Epithelial cell of proximal tubule (primary cell): ENCODE measurements around the gene SLC12A8. TPM values are rescaled to one million over a fixed set of nuclear protein-coding genes. Genes with fewer than 3 reads are reported as not detected.

Experiments used
- DNase-seq: peaks from one replicate; pipeline ENCODE4 v3.0.0-alpha.2; 2011; ENCODE audit warnings: low read depth
- H3K4me3 ChIP-seq: 2 replicates; pipeline ENCODE4 v1.5.1; 2011; ENCODE audit warnings: low read depth, mild to moderate bottlenecking, low read length
- total RNA-seq: library from RNA; depleted of rRNA; stranded (reverse); fragments of >200 nt; gene quantifications from 2 replicates; pipeline ENCODE4 v1.2.3, GENCODE V29; 2015
- TF ChIP-seq, protein P1 (sequence below): conservative IDR thresholded peaks from 2 replicates; pipeline ENCODE4 v1.5.1; 2012; ENCODE audit warnings: low read depth, mild to moderate bottlenecking, low read length

Gene SLC12A8
- total RNA-seq, 1 donor from 2014 or later = 17.9 TPM

DNA sequence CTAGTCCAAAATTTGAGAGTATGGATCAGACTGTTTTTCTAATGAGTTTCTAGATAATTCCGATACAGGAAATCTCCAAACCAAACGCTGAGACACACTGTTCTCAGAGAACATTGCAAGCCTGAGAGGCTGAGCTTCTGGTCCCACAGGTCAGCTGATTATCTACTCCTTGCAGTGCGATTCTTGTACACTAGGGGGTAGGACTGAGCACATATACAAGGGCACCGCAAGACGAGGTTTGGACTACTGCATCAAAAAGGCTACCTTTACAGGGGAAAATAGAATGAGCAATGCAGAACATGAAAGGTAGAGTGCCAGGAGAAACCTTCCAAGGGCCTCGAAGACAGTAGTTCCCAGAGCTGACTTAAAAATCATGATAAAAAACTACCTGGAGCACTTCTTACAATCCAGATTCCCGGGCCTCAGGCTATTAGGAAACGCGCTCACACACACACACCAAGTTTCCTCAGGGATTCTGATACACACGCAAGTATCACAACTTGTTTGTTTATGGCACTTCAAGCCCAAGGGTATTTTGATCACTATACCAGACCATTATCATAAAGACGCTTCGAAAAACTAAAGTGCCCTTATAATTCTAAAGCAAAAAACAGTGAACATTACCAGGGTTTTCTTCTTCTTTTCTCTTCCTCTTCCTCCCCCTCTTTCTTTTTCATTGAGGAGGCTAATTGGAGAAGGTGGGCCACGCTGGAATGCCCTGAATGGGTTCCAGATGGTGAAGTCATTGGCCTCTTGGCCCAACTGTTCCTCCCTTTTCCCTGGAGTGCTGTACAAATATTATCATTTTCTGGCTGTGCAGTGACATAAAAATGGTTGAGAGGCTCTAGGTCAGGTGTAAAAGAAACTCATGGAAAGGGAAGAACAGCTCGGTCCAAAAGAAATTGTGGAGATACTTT, 61.8 kb downstream of the SLC12A8 start:
- TF ChIP-seq, protein P1, sequence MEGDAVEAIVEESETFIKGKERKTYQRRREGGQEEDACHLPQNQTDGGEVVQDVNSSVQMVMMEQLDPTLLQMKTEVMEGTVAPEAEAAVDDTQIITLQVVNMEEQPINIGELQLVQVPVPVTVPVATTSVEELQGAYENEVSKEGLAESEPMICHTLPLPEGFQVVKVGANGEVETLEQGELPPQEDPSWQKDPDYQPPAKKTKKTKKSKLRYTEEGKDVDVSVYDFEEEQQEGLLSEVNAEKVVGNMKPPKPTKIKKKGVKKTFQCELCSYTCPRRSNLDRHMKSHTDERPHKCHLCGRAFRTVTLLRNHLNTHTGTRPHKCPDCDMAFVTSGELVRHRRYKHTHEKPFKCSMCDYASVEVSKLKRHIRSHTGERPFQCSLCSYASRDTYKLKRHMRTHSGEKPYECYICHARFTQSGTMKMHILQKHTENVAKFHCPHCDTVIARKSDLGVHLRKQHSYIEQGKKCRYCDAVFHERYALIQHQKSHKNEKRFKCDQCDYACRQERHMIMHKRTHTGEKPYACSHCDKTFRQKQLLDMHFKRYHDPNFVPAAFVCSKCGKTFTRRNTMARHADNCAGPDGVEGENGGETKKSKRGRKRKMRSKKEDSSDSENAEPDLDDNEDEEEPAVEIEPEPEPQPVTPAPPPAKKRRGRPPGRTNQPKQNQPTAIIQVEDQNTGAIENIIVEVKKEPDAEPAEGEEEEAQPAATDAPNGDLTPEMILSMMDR = peak; percentile 74
- H3K4me3 ChIP-seq = no peak overlapping the region
- no peak for DNase-seq

DNA sequence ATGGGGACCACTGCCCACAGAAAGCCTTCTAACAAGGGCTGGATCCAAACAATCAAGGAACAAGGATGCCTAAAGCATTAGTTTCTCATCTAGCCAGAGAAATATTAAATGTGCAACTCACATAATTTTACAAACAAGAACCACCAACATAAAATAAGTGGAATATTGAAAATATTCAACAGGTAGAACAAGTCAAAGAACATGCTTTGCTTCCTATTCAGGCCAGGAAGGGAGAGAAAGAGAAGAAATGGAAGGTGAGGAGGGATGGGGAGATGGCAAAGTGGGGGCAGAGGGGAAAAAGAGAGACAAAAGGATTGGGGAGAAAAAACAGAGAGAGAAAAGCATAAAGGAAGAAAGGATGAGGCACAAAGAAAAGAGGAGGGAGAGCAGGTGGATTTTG, 63.1 kb downstream of the SLC12A8 start:
- H3K4me3 ChIP-seq = no peak overlapping the region
- DNase-seq = no peak
- TF ChIP-seq, protein P1 = no peak

DNA sequence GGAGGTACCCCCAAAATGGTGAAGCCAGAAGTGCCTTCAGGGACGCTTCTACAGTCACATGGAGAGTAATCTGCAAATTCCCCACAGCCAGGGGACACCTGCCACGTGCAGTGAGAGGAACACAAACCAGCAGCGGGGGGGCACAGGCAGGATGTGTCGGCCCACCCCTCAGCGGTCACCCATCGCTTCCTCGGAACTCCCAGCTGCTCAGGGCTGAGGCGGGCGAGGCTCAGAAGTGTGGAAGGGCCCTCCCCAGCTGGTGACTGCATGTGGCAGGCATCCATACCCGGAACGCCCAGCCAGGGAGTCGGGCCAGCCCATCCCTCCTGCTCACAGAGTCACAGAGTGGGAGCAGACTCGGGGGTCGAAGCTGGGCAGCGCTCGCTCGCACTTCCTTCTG, 63.7 kb downstream of the SLC12A8 start:
- no peak overlapping the region for H3K4me3 ChIP-seq
- TF ChIP-seq, protein P1 = no peak
- no peak for DNase-seq

DNA sequence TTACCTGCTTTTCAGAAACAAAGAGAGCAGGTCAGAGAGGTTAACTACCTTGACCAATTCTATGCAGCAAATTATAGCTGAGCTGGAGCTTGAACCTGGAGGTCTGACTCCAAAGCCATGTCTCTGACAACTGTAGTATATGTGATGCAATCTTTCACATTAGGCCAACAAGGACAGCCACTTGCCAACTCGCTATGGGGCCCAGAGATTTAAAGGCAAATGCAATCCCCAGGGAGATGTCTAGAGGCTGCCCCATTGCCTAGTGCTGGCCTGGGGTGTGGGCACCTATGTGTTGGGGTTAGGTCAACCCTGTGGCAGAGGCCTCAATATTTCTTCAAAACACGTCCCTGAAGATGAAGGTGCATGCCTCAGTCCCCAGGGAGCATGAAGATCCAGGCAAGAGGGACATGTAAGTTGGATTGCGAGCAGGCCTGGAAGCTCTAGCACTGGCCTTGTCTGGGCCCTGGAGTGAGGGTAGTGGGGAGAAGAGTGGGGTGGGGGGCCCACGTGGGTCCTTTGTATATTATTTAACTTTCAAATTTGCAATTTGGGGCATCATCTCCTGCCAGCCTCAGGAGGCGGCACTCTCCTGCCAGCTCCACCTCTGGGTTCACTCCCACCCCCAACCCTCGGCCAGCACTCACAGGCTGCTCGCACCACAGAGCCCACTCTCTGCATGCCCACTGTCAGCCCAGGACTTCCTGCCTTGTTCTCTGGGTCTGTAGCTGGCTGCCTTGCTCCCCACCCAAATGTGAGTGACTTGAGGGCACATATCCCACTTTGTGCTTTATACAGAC, 64.3 kb downstream of the SLC12A8 start:
- H3K4me3 ChIP-seq = no peak overlapping the region
- no peak for DNase-seq
- TF ChIP-seq, protein P1 = no peak

DNA sequence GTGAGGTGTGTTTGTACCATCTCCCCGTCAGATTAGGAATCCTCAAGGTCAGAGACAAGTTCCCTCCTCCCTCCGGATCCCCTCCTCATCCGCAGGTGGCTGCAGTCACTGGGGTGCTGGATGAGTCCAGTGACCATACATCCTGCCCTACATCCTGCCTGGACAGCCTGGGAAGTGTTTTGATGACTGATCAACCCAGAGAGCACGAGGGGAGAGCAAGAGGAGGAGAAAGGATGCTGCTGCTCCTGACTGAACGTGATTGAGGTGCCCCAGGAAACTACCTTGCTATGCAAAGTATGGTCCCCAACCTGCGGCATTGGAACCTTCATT, 65.1 kb downstream of the SLC12A8 start:
- TF ChIP-seq, protein P1 = no peak
- H3K4me3 ChIP-seq = no peak overlapping the region
- DNase-seq = no peak

DNA sequence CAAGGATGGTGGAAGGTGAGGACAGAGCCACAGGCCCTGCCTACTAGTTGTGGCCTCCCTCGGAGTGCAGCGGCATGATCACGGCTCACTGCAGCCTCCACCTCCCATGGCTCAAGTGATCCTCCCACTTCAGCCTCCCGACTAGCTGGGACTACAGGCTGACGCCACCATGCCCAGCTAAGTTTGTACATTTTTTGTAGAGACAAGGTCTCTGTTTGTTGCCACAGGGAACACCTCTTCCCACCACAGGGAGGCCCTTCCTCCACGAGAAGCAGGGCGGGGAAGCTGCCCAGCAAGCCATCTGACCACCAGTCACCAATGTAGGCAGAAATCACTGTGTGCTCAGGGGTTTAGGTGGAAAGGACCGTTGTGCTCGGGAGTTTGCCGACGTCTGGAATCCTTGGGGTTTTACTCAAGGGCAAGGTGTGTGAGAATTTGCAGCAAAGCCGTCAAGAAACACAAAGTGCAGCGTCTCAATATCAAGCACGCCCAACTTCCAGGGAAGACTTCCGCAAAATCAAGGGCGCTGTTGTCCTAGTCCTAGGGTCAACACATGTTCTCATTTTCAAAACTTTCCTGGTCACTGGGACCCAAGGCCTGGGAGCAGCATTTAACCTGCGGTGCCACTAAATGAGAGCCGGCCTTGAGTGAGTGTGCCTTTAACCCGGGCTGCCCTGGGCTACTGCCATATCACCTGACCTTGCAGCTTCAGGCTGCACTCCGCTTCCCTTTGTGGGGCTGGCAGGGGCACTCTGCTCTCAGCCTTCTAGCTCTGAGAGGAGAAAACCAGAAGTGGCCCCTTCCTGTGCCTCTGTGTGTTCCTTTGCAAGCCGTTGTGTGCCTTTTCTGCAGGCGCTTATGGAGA, 65.7 kb downstream of the SLC12A8 start:
- TF ChIP-seq, protein P1 = no peak
- no peak for DNase-seq
- no peak overlapping the region for H3K4me3 ChIP-seq
